Activated T-cell treated with anti-CD3 and anti-CD28 coated beads for 24 hours (primary cell): ENCODE measurements around the gene CHRD.
"Not testable (repeated sequence)": the region's sequence is repeated elsewhere in the genome, so short reads cannot be mapped to it uniquely, and the experiment has no call there.

Experiments used
- DNase-seq: peaks from one replicate; pipeline ENCODE4 v3.0.0-alpha.2; 2020; ENCODE audit warnings: low read depth

The CHRD gene

GRCh38 chr3:184419171-184419570 is 39.3 kb downstream of the CHRD start:
- no peak for DNase-seq

- DNase-seq = no peak
These were observed 43.7 kb downstream of the CHRD start for GRCh38 chr3:184423561-184423960.

DNA sequence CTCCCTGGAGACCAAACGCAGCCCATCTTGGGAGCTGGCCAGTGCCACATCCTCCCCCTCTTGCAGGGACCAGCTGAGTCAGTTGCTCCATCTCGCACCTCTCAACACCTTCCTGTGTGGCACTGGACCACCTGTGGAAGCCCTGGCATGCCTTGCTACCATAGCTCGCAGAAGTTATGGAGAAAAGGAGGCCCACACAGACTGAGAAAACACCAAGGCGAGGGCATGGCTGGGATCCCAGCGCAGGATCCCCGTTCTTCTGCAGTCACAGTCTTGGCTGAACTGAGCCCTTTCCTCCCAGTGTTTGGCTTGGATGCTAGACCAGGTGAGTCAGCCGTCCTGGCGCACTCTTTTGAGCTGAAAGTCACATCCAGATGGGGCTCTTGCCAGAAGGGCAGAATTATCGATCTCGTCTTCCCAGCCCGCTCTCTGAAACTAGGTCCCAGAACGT is 46.9 kb downstream of the CHRD start:
- DNase-seq = no peak

GRCh38 chr3:184428561-184429175 is 48.8 kb downstream of the CHRD start:
- no peak for DNase-seq

GRCh38 chr3:184429786-184430185 is 49.9 kb downstream of the CHRD start:
- DNase-seq = no peak

DNA sequence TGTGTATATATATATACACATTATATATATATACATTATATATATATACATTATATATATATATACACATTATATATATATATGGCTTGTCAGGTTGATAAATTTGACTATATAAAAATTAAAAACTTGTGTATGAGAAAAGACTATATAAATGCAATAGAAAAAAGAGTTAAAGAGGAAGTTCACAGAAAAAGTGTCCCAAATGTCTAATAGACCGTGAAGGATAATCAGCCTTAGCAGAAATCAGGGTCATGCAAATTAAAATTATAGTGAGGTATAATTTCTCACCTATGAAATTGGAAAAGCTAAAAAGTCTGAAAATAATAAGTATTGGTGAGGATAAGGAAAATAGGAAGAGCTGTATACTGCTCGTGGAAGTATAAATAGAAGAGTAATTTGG is 51.1 kb downstream of the CHRD start:
- no peak for DNase-seq

GRCh38 chr3:184433178-184433577 is 53.3 kb downstream of the CHRD start:
- not testable (repeated sequence) for DNase-seq

DNA sequence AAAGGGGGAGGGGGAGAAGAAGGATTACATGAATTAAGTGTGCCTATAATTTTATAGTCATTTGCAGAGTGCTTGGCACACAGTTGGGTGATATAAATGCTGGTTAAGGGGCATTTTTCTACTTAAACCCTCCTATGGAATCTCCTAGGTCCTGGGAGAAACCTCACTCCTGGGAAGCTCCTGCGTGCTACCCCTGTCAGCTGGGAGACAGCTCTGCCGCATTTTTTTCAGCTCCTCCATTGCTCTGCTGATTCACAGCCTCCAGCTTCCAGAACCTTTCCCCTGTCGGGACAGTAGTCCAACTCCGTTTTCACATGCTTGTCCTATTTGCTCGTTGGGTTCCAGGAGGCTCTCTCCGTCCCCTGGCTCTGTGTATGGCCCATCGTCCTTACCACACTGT is 59.2 kb downstream of the CHRD start:
- no peak for DNase-seq
